Measurements from ENCODE around the gene JAZF1. TPM values are rescaled to one million over a fixed set of nuclear protein-coding genes. Genes with fewer than 3 reads are reported as not detected.

The JAZF1 gene
- total RNA-seq, 1 experiment from 2014 or later: 3.4 TPM

- POLR2A ChIA-PET: no interaction called here
- peak; percentile 50; the same call in 1 of the 2 replicates for ATAC-seq
Observed at GRCh38 chr7:28142650-28143049, 37.9 kb downstream of the JAZF1 start.

More at GRCh38 chr7:28142650-28143049, 37.9 kb downstream of the JAZF1 start:
- no peak for TF ChIP-seq YY1 (IDR thresholded peaks at IDR 0.05; ENCODE audit: extremely low read depth, insufficient replicate concordance, low read depth, low read length)
- TF ChIP-seq CEBPB (IDR thresholded peaks at IDR 0.05; ENCODE audit: low read depth): no peak
- no peak for TF ChIP-seq RAD21 (IDR thresholded peaks at IDR 0.05; ENCODE audit: low read depth)
- no peak for TF ChIP-seq POLR2AphosphoS5 (IDR thresholded peaks at IDR 0.05; ENCODE audit: low read depth, low read length)
- TF ChIP-seq, protein P1, sequence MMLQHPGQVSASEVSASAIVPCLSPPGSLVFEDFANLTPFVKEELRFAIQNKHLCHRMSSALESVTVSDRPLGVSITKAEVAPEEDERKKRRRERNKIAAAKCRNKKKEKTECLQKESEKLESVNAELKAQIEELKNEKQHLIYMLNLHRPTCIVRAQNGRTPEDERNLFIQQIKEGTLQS (IDR thresholded peaks at IDR 0.05): no peak
- no peak for TF ChIP-seq SIN3A (IDR thresholded peaks at IDR 0.05; ENCODE audit: low read depth)
- no peak for TF ChIP-seq EZH2phosphoT487 (IDR thresholded peaks at IDR 0.05; ENCODE audit: borderline replicate concordance)
- TF ChIP-seq, protein P2, sequence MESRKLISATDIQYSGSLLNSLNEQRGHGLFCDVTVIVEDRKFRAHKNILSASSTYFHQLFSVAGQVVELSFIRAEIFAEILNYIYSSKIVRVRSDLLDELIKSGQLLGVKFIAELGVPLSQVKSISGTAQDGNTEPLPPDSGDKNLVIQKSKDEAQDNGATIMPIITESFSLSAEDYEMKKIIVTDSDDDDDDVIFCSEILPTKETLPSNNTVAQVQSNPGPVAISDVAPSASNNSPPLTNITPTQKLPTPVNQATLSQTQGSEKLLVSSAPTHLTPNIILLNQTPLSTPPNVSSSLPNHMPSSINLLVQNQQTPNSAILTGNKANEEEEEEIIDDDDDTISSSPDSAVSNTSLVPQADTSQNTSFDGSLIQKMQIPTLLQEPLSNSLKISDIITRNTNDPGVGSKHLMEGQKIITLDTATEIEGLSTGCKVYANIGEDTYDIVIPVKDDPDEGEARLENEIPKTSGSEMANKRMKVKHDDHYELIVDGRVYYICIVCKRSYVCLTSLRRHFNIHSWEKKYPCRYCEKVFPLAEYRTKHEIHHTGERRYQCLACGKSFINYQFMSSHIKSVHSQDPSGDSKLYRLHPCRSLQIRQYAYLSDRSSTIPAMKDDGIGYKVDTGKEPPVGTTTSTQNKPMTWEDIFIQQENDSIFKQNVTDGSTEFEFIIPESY (IDR thresholded peaks at IDR 0.05; ENCODE audit: extremely low read depth, insufficient replicate concordance, low read length): no peak
- TF ChIP-seq CBX3 (IDR thresholded peaks at IDR 0.05; ENCODE audit: low read depth): no peak
- no peak for TF ChIP-seq SRF (IDR thresholded peaks at IDR 0.05; ENCODE audit: low read depth)
- TF ChIP-seq, protein P3, sequence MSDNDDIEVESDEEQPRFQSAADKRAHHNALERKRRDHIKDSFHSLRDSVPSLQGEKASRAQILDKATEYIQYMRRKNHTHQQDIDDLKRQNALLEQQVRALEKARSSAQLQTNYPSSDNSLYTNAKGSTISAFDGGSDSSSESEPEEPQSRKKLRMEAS (IDR thresholded peaks at IDR 0.05): no peak
- TF ChIP-seq REST (IDR thresholded peaks at IDR 0.05; ENCODE audit: low read depth): no peak
- no peak for TF ChIP-seq EGR1 (IDR thresholded peaks at IDR 0.05; ENCODE audit: low read depth)
- TF ChIP-seq SP1 (IDR thresholded peaks at IDR 0.05; ENCODE audit: low read depth): no peak
- no peak for TF ChIP-seq TCF7L2 (IDR thresholded peaks at IDR 0.05; ENCODE audit: borderline replicate concordance, extremely low read depth, insufficient read depth, insufficient read length)
- no peak for TF ChIP-seq ELF1 (IDR thresholded peaks at IDR 0.05; ENCODE audit: borderline replicate concordance, low read depth)
- no peak for TF ChIP-seq JUND (IDR thresholded peaks at IDR 0.05)
- TF ChIP-seq POLR2A (IDR thresholded peaks at IDR 0.05; ENCODE audit: borderline replicate concordance, extremely low read depth, insufficient read depth, insufficient read length): no peak
- Histone ChIP-seq H3K9me2 (ENCODE audit: insufficient read depth) (no peaks in the 10 kb centered on the region), H3K27ac (ENCODE audit: low read depth, low read length) (no peak overlapping the region), H3K4me1 (ENCODE audit: control insufficient read depth in 1 of 2, insufficient read depth in 2 of 2, low read length in 2 of 2) (no peaks in the 10 kb centered on the region), H3K9ac (ENCODE audit: low read length) (no peak overlapping the region), H3K79me2 (ENCODE audit: insufficient read depth, low read length) (no peaks in the 10 kb centered on the region), H3K9me3 (ENCODE audit: control insufficient read depth in 1 of 2, insufficient read depth in 1 of 2, low read depth in 1 of 2, low read length in 2 of 2) (no peaks in the 10 kb centered on the region), H4K20me1 (ENCODE audit: insufficient read depth) (no peaks in the 10 kb centered on the region), H3K4me2 (ENCODE audit: low read length) (no peak overlapping the region), H3K36me3 (ENCODE audit: control insufficient read depth in 1 of 2, insufficient read depth in 2 of 2, low read length in 2 of 2) (no peaks in the 10 kb centered on the region), H3K4me3 (replicated peaks in 1 of 2; ENCODE audit: low read depth in 1 of 2, low read length in 2 of 2) (no peak overlapping the region), H2AFZ (ENCODE audit: low read depth, low read length, poor library complexity, severe bottlenecking) (no peak overlapping the region), H3K27me3 (ENCODE audit: insufficient read depth, low read length) (no peaks in the 10 kb centered on the region)
- BruUV-seq (replicated peaks): no TSS peak
- DNase-seq (ENCODE audit: low read depth, low spot score): no peak
- intact Hi-C loops (cut with micrococcal nuclease): no loop called here
- ChIA-PET RAD21 (ENCODE audit: low non-redundant PET in 1 of 2, low total read pairs in 2 of 2, uncharacterized antibody in 2 of 2, unreplicated experiment in 2 of 2) (no interaction called here), CTCF (no interaction called here)
